ENCODE data around the gene PKNOX1.
"Not testable (repeated sequence)": the region's sequence is repeated elsewhere in the genome, so short reads cannot be mapped to it uniquely, and the experiment has no call there.

Gene PKNOX1

GRCh38 chr21:42981214-42981523 is 6.8 kb downstream of the PKNOX1 start:
- no peak for TF ChIP-seq CTCF (conservative IDR thresholded peaks at IDR 0.05)
- TF ChIP-seq ZFX (IDR thresholded peaks at IDR 0.05) = no peak
- no peak overlapping the region for H3K27ac ChIP-seq

- no peak for TF ChIP-seq CTCF (conservative IDR thresholded peaks at IDR 0.05)
- no peak for TF ChIP-seq ZFX (IDR thresholded peaks at IDR 0.05)
- no peak overlapping the region for H3K27ac ChIP-seq
These were observed 7.5 kb downstream of the PKNOX1 start for GRCh38 chr21:42981862-42982261.

- no peak overlapping the region for H3K27ac ChIP-seq
These were observed 8.7 kb downstream of the PKNOX1 start for GRCh38 chr21:42983103-42983502.

GRCh38 chr21:42983869-42984268 is 9.5 kb downstream of the PKNOX1 start:
- TF ChIP-seq ZFX (IDR thresholded peaks at IDR 0.05) = no peak
- no peak for TF ChIP-seq CTCF (conservative IDR thresholded peaks at IDR 0.05)
- H3K27ac ChIP-seq = no peak overlapping the region

More at GRCh38 chr21:42983103-42983502, 8.7 kb downstream of the PKNOX1 start:
- TF ChIP-seq CTCF (conservative IDR thresholded peaks at IDR 0.05) (no peak), ZFX (IDR thresholded peaks at IDR 0.05) (no peak)

- no peak for TF ChIP-seq ZFX (IDR thresholded peaks at IDR 0.05)
- TF ChIP-seq CTCF (conservative IDR thresholded peaks at IDR 0.05) = no peak
- H3K27ac ChIP-seq = no peak overlapping the region
These were observed 11.9 kb downstream of the PKNOX1 start for GRCh38 chr21:42986125-42986783.

GRCh38 chr21:42988236-42988965 is 14.0 kb downstream of the PKNOX1 start:
- no peak overlapping the region for H3K27ac ChIP-seq

GRCh38 chr21:42989370-42989769 is 15.0 kb downstream of the PKNOX1 start:
- H3K27ac ChIP-seq = not testable (repeated sequence)

More at GRCh38 chr21:42988236-42988965, 14.0 kb downstream of the PKNOX1 start:
- TF ChIP-seq ZFX (IDR thresholded peaks at IDR 0.05) (no peak), CTCF (conservative IDR thresholded peaks at IDR 0.05) (no peak)
